HG03135 (cell line): Measurements from ENCODE around the gene EXD3.
A peak's percentile ranks its signal among the peaks of the same experiment; 100 is the strongest.
"Not testable (repeated sequence)": the region's sequence is repeated elsewhere in the genome, so short reads cannot be mapped to it uniquely, and the experiment has no call there.

Source experiments
- ATAC-seq: cut with Tn5 transposase; IDR thresholded peaks from one replicate; pipeline ENCODE4 v1.9.1; 2021; ENCODE audit warnings: mild to moderate bottlenecking, moderate library complexity; ENCODE audit not compliant: unreplicated experiment

The EXD3 gene, protein sequence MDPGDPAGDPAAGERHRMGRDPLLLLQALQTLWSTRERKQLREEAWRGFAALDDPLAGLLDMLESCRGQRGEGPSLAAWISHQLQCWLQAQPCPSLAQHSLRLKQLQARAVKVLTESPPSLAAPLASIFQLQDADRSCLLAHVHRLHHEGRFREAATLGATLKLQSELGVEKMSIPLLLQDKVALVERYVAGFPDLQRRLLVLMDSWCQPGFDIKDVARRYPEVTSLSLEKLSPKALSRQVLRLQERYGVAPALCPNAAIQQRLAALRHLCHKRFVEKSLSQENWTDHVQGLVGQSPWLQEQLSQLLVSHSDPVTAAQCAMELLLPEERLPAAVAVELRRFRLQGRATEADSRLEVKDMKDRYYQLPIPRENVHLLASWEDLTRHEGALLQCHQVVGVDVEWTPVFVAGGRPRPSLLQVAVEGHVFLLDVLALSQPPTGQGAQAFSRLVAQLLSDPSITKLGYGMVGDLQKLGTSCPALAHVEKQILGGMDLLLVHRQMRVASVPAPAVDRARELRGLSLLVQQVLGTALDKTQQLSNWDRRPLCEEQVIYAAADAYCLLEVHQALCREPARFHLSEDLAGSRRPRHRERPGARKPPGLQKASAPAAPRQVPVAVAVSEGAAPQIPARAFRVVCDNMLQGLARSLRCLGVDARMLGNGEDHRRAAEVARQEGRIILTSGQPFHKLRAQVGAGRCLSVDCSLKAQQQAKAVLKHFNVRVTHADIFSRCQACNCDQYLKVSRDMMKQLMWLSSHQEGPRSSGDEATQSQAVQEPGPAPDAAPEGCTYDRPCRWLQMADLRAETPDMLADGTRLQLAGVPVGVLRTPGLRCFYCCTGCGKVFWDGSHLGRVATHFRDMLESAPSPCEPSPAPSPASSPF

DNA sequence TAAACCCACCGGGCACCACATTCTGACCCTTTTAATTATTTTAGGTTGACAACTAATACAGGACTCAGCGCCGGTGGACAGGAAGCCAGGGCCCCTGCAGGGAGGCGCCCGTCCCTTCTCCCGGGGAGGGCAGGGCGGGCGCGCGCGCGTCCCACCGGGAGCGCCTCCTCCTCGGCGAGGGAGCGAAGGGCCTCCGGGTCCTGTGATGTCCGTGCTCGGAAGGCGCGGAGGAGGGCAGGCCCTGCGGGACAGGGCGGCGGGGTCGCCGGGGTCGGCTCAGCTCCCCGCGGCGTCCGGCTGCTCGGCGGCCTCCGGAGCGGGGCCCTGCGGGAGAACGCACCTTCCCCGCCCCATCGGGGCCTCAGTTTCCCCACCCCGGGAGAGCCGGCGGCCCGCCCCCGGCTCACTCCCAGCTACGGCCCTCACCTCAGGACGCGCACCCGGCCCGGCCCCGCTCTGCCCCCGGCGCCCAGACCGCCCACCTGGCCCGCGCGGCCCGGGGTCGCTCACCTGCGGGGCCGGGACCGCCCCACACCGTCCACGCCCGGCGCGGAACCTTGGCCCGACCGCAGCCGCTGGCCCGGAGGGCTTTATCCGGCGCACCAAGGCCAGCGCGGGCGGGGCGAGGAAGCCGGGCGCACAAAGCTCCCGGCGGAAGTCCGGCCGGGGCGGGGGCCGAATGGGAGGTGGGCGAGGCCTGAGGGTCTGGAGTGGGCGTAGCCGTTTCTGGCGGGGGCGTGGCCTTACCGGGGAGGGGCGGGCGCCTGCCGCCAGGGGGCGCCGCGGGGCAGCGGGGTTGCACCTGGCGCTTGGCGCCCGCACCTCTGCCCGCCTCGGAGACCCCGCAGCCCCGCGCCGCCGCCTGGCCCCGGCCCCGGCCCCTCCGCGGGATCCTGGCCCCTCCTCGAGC, at the start of gene EXD3, which contains the start of gene NOXA1:
Gene EXD3 (minus strand): TSS at position 559 of the 910 bp plus-strand sequence. CDS start 27,805 bp downstream, outside the sequence.
Gene NOXA1 (plus strand): TSS at position 790 of the 910 bp plus-strand sequence. CDS start 137 bp downstream, outside the sequence.
- peak; percentile 81 for ATAC-seq

DNA sequence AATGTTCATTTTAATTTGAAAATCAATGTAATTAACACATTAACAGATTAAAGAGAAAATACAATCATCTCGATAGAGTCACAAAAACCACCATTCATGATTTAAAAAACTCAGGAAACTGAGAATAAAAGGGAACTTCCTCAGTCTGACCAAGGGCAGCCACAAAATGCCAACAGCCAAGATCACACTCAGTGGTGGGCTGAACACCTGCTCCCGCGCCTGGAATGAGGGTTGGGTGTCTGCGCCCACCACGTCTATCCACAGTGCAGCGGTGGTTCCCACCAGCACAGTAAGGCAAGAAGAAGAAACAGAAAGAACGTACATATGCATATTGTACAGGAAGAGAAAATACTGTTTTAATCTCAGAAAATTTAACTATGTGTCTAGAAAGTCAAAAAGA, 47.8 kb upstream of the EXD3 start:
- no peak for ATAC-seq

DNA sequence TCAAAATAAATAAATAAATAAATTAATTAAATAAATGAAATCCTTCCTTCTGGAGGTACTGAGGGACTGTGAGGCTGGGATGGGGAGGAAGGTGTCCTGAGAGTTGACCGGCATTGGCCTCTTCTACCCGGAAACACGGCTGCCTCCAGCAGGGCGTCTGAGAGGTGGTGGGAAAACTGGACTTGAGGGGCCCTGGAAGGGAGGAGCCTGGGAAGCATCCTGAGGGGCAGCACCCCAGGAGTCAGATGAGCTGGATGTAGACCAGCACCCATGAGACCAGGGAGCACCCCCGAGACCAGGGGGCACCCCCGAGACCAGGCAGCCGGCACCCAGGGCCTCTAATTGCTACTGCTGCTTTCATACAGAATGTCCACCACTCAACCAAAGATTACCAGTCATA, 44.9 kb upstream of the EXD3 start:
- no peak for ATAC-seq

DNA sequence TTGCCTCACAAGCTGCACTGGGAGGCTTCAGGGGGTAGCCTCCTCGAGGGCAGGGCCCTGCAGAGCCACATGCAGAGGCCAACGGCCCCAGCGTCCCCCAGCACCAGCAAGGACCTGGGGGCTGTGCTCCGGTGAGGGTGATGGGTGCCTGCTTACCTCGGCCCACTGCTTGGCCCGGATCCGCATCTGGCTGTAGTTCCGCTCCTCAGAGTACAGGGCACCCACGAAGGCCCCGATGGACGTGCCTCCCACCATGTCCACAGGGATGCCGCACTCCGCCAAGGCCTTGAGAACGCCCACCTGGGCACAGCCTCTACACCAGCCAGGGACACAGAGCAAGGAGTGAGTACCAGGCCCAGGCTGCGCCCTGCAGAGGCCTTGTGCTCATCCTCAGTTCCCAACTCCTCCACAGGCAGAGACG, 44.2 kb upstream of the EXD3 start:
- no peak for ATAC-seq

DNA sequence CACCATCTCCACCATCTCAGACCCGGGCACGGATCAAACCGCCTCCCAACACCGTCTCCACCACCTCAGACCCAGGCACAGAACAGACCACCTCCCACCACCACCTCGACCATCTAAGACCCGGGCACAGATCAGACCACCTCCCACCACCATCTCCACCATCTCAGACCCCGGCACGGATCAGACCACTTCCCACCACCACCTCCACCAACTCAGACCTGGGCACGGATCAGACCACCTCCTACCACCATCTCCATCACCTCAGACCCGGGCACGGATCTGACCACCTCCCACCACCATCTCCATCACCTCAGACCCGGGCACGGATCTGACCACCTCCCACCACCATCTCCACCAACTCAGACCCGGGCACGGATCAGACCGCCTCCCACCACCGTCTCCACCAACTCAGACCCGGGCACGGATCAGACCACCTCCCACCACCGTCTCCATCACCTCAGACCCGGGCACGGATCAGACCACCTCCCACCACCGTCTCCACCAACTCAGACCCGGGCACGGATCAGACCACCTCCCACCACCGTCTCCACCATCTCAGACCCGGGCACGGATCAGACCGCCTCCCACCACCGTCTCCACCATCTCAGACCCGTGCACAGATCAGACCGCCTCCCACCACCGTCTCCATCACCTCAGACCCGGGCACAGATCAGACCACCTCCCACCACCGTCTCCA, 43.6 kb upstream of the EXD3 start:
- ATAC-seq = not testable (repeated sequence)

DNA sequence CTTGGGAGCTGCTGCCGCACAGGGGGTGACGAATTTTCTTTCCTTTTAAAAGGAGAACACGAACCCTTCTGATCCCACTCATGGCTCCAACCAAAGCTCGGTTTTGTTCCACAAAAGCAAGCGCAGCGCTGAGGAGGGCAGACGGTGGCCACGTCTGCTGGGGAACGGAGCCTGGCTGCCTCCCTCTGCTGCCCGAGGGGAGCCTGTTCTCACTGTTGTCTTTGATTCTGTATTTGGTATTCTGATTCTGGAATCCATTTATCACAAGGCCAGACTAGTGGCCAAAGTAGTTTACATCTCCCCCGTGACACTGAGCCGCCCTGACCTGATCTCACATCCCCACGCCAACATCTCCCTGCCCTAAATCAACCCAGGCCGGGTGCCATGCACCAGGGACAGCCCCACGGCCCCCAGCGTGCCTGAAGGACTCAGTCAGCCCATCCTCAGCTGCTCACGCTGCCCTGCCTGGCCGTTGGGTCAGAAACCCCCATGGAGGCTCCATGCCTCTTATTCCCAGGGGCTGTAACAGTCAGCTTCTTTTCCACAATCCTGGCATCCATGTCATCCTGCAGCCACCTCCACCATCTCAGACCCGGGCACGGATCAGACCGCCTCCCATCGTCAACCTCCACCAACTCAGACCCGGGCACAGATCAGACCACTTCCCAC, 42.9 kb upstream of the EXD3 start:
- no peak for ATAC-seq

DNA sequence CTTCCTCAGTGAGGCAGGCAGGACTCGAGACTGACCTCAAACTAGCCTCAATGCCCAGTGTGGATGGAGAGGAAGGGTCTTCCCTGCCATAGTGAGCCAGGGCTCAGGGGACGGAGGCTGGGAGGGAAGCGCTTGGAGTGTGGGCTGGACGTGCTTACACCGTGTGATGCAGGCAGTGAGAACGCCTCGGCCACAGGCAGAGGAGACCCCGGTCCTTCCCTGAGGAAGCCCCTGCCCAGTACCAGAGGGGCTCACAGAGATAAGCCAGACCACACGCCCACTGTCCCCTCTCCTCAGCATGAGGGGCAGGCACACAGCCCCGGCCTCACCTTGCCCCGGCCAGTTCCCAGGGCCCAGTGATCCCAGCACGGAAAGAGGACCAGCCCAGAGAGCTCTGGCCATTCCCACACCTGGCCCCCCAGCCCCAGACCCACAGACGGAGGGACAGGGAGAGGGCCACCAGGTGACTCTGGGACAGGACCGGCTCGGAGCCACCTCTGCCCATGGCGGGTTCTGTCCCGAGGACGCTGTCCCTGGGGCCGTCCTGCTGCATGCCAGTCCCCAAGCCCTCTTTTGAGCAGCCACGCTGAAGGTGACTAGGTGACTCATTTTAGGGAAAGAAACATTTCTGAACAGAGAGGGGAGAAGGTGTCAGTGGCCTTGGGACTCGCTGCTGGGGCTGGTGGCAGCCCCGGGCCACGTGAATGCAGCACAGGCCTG, 42.2 kb upstream of the EXD3 start:
- ATAC-seq = no peak

DNA sequence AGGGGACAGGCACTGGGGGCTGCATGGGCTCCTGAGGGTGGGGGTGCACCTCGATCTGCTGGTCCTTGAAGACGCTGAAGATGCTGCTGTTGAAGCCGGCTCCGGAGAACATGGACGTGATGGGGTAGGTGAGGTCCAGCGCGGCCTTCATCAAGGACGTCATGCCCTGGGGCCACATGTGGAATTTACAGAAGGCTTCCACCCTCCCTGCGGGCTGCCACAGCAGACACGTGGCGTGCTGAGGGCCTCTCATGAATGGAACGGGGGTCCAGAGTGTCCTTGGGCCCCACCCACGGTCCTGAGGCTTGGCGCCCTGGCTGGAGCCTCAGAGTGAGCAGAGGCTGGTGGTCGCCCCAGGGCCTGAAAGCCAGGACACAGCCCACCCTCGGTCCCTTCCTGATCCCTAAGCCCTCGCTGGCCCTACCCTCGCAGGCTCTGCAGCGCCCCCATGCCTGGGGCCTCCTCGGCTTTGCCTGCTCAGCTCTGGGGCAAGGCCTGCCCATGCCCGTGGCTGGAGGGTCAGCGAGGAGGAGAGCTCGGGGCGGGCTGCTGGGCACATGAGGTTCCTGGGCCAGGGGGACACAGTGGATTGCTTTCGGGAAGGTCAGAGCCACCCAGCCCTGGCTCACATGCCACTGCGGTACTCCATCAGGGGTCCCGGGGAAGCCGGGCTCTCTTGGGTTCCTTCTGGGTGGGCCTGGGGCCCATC, 41.5 kb upstream of the EXD3 start:
- no peak for ATAC-seq

DNA sequence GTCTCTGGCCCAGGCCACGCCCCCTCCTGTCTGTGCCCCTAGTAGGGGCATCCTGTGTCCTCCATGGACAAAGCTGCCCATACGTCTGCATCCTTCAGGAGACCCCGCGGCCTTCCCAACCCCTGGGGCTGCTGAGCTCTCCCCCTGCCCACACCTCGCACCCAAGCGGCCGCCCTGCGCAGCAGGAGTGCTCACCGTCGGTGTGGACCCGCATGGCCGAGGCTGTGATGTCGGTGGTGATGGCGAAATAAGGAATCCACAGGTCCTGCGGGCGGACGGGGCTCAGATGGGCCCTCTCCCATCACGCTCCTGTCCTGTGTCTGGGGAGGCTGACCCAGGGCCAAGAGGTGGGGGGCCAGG, 40.9 kb upstream of the EXD3 start:
- ATAC-seq = no peak

DNA sequence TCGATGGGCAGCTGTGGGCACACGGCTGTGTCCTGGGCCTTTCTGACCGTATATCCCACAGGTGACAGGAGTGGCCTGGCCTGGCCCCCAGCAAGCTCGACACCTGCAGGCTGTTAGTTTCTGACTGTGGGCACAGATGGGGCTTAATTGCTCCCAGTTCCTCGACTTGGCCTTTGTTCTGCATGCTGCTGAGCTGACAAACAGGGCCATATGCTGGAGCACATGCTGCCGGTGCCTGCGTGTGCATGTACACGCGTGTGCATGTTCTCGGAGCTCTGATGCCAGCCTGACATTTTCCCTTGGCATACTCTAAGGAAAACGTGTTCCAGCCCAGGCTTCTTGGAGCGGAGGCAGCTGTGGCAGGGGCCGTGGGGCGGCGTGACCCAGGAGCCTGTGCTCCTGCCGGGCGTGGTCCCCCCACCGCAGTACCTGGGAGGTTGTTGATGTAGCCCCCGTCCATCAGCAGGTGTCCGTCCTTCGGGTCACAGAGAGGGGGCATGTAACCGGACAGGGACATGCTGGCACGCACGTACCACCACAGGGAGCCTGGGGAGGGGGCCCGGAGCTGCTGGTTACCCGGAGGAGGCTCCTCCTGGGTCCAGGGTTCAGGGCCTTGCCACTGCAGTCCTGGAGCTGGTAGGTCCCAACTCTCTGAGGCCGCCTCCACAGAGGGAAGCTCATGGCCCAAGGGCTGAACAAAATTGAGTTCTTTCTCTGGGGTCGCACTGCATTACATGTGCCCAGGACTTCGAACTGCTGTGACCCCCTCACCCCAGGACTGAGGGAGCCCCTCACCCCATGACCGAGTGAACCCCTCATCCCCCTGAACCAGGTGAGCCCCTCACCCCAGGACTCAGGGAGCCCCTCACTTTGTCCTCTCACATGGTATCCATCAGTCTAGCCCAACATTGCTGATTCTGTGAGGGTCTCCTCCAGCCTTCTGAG, 40.3 kb upstream of the EXD3 start:
- ATAC-seq = no peak

DNA sequence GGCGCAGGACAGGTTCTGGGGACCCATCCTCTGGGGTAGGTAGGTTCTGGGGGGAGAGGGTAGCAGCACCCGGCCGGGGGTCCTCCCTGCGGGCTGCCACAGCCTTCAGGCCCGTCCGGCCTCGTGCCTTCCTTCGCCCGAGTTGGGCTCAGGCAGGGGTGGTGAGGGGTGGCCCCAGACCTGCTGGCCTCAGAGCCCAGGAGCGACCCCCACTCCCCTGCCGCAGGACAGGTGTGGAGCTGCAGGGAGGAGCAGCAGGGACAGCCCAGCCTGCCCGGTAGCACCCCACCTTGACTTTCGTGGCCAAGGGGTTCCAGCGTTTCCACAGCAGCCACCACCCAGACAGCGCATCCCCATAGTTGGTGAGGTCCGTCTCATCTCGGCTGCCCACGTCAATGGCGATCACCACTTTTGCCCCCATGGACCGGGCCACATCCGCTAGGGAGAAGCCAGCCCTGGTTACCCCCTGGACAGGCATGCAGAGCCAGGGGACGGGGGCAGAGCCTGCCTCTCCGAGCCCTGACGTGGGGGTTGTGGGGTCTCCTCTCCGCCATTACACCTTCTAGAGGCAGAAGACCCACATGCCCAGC, 39.5 kb upstream of the EXD3 start:
- ATAC-seq = no peak

DNA sequence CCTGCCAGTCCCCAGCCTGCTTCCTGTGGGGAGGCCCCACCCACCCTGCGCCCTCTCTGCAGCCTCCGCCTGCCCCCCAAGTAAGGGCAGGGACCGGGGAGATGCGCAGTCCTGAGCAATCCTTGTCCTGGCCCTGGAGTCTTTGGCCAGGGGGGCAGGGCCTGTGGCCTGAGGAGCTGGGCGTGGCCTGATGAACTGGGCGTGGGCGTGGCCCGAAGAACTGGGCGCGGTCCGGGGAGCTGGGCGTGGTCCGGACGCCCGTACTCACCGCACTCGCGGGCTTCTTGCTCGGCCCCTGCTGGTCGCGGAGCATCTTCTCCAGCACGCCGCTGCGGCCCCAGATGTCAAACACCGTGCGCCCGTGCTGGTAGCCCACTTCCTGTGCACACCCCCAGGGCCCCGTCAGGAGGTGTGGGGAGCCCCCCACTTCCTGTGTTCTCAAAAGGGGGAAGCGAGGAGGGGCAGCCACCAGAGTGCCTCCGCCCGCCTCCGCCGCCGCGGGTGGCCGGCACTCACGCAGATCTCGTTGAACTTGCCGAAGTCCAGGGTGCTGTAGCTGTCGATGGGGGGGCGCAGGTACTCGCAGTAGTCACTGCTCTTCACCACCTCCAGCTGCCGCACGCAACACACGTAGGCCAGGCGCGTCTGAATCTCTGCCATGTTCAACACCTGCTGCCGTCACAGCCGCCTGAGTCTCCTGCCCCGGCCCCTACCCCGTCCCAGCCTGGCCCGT, 38.9 kb upstream of the EXD3 start:
- ATAC-seq = peak; percentile 56

DNA sequence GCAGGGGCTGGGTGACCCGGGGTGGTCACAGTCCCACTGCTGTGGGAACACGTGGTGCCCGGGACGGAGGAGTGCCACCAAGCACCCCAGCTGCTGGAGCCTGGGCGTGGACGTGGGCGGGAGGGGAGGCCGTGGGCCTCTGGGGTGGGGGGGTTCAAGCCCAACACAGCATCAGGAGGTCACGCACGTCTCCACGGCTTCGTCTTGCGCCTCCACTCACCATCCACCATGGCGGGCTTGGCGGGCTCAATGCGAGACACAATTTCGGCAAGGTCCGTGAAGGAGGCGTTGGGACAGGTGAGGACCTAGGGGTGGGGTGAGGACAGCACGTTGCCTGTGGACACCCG, 38.3 kb upstream of the EXD3 start:
- ATAC-seq = no peak

DNA sequence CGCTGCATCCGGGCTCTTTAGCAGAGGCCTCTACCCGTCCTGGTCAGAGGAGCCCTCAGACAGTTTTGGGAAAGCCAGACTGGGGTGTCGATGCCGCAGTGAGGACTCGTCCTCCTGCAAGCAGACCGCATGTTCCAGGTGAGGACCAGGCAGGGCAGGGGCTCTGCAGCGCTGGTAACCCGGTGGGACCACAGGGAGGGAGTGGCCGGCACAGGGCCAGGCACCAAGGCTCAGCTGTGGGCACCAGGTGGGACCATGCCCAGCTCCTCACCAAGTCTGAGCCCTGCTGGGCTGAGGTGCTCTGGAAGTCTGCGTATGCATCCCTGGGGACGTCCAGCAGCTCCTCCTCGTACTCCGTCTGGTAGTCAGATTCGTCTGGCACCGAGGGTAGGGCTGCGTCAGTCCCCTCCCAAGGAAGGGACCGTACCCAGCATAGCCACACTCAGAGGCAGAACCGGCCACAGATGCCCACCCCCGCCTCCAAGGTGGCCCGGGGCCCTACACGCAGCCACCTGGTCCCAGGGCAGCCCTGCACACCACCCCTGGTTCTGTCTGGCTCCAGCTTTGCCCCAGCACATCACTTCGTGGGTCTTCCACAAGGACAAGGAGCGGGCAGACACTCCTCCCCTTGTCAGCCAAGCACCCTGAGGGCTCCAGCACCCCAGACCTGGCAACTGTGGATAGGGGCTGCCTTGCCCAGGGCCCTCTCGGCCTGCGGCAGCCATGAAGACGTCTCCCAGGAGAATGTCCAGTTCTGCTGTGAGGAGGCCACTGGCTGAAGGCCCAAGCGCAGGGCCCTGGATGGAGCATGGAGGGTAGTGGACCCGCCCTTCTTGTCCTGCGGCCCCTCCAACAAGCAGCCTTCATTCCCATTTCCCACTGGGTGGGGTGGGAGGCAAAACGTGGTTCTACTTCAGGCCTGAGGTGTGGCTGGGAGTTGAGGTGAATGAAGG, 37.7 kb upstream of the EXD3 start:
- ATAC-seq = no peak
